HCT116 (cell line): ENCODE data around the gene SLCO6A1.

Experiments used
- RAD21 ChIP-seq: IDR thresholded peaks from 2 replicates; pipeline ENCODE4 v1.6.1; 2012; ENCODE audit warnings: low read depth, mild to moderate bottlenecking
- SRF ChIP-seq: IDR thresholded peaks from 2 replicates; pipeline ENCODE4 v1.6.1; 2012; ENCODE audit warnings: low read depth
- ZBTB33 ChIP-seq: IDR thresholded peaks from 2 replicates; pipeline ENCODE4 v1.6.1; 2011; ENCODE audit warnings: mild to moderate bottlenecking, low read length, moderate library complexity; ENCODE audit not compliant: insufficient replicate concordance; ENCODE audit errors: extremely low read depth

DNA sequence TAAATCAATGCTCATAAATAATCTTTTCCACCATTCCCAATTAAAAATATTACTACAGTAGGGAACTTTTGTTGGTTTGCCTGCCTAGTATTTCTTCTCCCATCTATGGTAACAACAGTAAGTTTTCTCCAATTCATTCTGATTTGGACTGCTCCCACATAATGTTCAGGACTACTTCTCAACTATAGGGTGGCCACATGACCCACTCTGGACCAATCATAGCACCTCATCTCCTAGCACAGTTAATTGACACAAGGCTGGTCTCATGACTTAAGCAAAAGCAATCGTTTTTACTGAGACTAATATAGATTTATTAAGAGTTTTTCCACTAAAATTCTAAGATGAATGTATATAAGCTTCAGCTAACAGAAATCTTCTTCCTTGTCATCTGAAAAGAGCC lies 28.7 kb upstream of the SLCO6A1 start:
- no peak for TF ChIP-seq ZBTB33
- TF ChIP-seq SRF, result no peak
- no peak for TF ChIP-seq RAD21
